GM18861 (cell line): ENCODE results near the gene SPC25.

Source experiments
- ATAC-seq: cut with Tn5 transposase; IDR thresholded peaks from one replicate; pipeline ENCODE4 v1.9.1; 2021; ENCODE audit not compliant: unreplicated experiment

Gene SPC25

DNA sequence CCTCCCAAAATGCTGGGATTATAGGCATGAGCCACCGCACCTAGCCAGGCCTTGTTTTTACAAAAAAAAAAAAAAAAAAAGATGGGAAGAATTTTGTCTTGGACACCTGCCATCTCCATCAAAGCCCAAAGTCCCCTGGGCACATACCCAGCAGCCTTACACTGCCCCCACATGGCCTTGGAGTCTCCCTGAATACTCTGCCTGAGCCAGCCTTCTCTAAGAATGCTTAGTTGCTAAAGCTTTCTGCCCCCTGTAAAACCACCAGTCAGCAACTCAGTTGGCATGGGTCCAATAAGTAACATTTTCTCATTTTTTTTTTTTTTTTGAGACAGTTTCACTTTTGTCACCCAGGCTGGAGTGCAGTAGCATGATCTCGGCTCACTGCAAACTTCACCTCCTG, 40.6 kb downstream of the SPC25 start:
- no peak for ATAC-seq

GRCh38 chr2:168848225-168848624, 42.0 kb downstream of the SPC25 start:
- no peak for ATAC-seq

DNA sequence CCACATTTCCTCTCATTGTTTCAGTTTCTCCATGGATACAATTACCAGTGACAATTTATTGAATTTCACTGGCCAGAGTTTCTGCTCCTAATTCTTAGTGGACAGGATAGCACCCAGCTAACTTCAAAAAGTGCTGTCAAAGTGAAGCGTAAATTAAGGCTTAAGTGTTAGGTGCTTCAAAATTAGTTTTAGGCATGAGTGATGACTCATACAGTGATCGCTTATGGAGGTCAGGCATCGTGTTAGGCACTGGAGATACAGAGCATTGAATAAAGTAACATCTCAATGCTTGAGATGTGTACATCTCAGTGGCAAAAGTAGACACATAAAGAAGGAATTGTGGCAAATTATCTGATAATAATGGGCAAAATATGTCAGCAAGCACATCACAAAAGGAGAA, 47.0 kb downstream of the SPC25 start:
- no peak for ATAC-seq

GRCh38 chr2:168841445-168841844, 48.8 kb downstream of the SPC25 start:
- ATAC-seq: no peak

DNA sequence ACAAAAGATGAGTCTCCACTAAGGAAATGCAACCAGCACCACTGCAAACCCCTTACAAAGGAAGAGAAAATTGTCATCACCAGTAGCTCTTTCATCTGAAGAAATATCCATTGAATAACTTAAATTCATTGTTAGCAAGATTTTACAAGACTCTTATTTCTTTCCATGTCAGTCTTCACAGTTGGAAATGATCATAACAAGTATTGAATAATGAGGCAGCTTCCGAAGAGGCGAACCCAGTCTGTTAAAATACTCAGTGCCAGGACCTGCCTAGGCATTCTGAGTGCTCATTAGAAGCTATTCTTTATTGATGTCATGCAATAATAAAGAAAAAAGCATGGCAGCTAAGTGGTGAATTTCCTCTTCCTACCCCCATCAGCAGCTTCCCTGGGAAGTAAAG, 54.3 kb downstream of the SPC25 start:
- ATAC-seq: no peak

DNA sequence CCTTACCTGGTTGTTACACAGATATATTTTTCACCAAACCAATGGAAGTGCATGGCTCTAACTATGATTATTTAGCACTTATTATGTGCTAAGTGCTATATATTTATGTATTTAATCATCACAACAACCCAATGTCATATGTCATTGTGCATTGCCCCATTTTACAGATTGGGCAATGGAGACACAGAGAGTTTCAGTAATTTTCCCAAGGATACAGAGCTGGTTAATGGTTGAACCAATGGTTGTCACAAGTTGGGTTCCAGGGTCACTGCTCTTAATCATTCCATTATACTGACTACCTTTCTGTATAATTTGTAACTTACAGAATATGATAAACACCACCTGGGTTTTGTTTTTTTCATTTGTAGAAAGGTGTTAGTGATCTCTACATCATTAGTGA, 58.6 kb downstream of the SPC25 start:
- no peak for ATAC-seq

- ATAC-seq: no peak
Observed at GRCh38 chr2:168830958-168831357, 59.3 kb downstream of the SPC25 start.

DNA sequence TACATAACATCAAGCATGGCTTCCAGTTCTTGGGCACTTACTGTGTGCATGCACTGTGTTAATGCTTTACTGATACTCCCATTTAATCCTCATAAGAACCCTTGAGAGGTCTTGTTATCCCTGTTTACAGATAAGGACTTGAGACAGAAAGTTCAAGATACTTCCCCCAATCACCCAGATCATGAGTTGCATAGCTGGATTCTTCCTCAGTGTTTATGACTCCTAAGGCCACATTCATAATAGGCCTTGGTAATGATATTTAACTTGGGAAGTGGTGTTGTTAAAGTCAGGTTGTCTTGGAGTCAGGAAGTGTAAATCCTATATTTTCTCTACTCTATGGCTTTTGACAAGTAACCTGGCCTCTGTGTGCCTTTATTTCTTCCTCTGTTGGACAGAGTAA, 65.1 kb downstream of the SPC25 start:
- no peak for ATAC-seq

- ATAC-seq: no peak
Observed at GRCh38 chr2:168821992-168822391, 68.2 kb downstream of the SPC25 start.

GRCh38 chr2:168821577-168821976, 68.7 kb downstream of the SPC25 start:
- ATAC-seq: no peak
